HepG2 (cell line): Measurements from ENCODE around the gene IL27RA. TPM values are rescaled to one million over a fixed set of nuclear protein-coding genes. Genes with fewer than 3 reads are reported as not detected.

Source experiments
- ARID4A ChIP-seq: sonication (generic); formaldehyde crosslinking; IDR thresholded peaks from 2 replicates; pipeline ENCODE4 v1.5.0; 2020; ENCODE audit warnings: mild to moderate bottlenecking, missing genetic modification reagents, borderline replicate concordance
- CCAR2 ChIP-seq: fragments of 200-400 bp; formaldehyde crosslinking; optimal IDR thresholded peaks from 2 replicates; pipeline ENCODE3; 2018; ENCODE audit warnings: low read depth, mild to moderate bottlenecking, low read length, moderate library complexity
- ELK4 ChIP-seq: sonication (generic); formaldehyde crosslinking; IDR thresholded peaks from 2 replicates; pipeline ENCODE4 v1.9.0; 2021; ENCODE audit warnings: missing genetic modification reagents, borderline replicate concordance
- HDAC1 ChIP-seq: sonication (generic); formaldehyde crosslinking; IDR thresholded peaks from 2 replicates; pipeline ENCODE4 v1.5.1; 2020; ENCODE audit warnings: mild to moderate bottlenecking, missing genetic modification reagents
- HMGXB4 ChIP-seq, 2 experiments: sonication (generic) in 1 of 2; formaldehyde crosslinking in 1 of 2; IDR thresholded peaks; 2 replicates each; pipeline versions ENCODE4 v1.4.0 to v1.6.1; 2018 to 2020; ENCODE audit warnings: missing genetic modification reagents in 2 of 2, borderline replicate concordance in 1 of 2, low read depth in 1 of 2, mild to moderate bottlenecking in 1 of 2, missing biosample characterization in 1 of 2
- HNRNPH1 ChIP-seq: fragments of 200-400 bp; formaldehyde crosslinking; optimal IDR thresholded peaks from 2 replicates; pipeline ENCODE3; 2017; ENCODE audit warnings: mild to moderate bottlenecking, low read depth, low read length
- MEF2D ChIP-seq: sonication (generic); formaldehyde crosslinking; IDR thresholded peaks from 2 replicates; pipeline ENCODE4 v1.5.1; 2020; ENCODE audit warnings: mild to moderate bottlenecking, missing genetic modification reagents
- MXD4 ChIP-seq: IDR thresholded peaks from 2 replicates; pipeline ENCODE4 v1.6.1; 2016; ENCODE audit warnings: mild to moderate bottlenecking, missing biosample characterization, missing genetic modification reagents
- POLR2A ChIP-seq, 2 experiments: IDR thresholded peaks; 2 replicates each; pipeline ENCODE4 v1.6.1; 2011; ENCODE audit warnings: low read depth in 2 of 2, low read length in 2 of 2, mild to moderate bottlenecking in 1 of 2, moderate library complexity in 1 of 2; ENCODE audit not compliant: insufficient read depth in 1 of 2
- RBFOX2 ChIP-seq: fragments of 200-400 bp; formaldehyde crosslinking; IDR thresholded peaks from 2 replicates; pipeline ENCODE4 v1.6.1; 2017; ENCODE audit warnings: low read depth, mild to moderate bottlenecking, low read length
- RBM39 ChIP-seq: fragments of 200-400 bp; formaldehyde crosslinking; IDR thresholded peaks from one replicate; pipeline ENCODE4 v1.6.1; 2018; ENCODE audit warnings: antibody characterized with exemption, mild to moderate bottlenecking, low read depth, low read length; ENCODE audit not compliant: poor library complexity, severe bottlenecking
- ZBTB3 ChIP-seq: sonication (generic); formaldehyde crosslinking; IDR thresholded peaks from 2 replicates; pipeline ENCODE4 v1.4.0; 2020; ENCODE audit warnings: low read depth, mild to moderate bottlenecking, moderate library complexity, missing genetic modification reagents, borderline replicate concordance
- ZFP90 ChIP-seq: sonication (generic); formaldehyde crosslinking; IDR thresholded peaks from 2 replicates; pipeline ENCODE4 v1.8.0; 2022; ENCODE audit warnings: missing genetic modification reagents, mild to moderate bottlenecking, inconsistent platforms, borderline replicate concordance
- ZNF121 ChIP-seq: sonication (generic); formaldehyde crosslinking; IDR thresholded peaks from 2 replicates; pipeline ENCODE4 v1.5.0; 2020; ENCODE audit warnings: mild to moderate bottlenecking, missing genetic modification reagents
- ZNF160 ChIP-seq: sonication (generic); formaldehyde crosslinking; IDR thresholded peaks from 2 replicates; pipeline ENCODE4 v1.8.0; 2022; ENCODE audit warnings: mild to moderate bottlenecking, inconsistent platforms, missing genetic modification reagents
- ZNF230 ChIP-seq: sonication (generic); formaldehyde crosslinking; IDR thresholded peaks from 2 replicates; pipeline ENCODE4 v1.4.0; 2020; ENCODE audit warnings: mild to moderate bottlenecking, missing genetic modification reagents
- ZNF333 ChIP-seq: sonication (generic); formaldehyde crosslinking; IDR thresholded peaks from 2 replicates; pipeline ENCODE4 v1.4.0; 2020; ENCODE audit warnings: mild to moderate bottlenecking, missing genetic modification reagents, borderline replicate concordance
- ZNF572 ChIP-seq: sonication (generic); formaldehyde crosslinking; IDR thresholded peaks from 2 replicates; pipeline ENCODE4 v1.5.1; 2020; ENCODE audit warnings: mild to moderate bottlenecking, missing genetic modification reagents
- ZNF589 ChIP-seq: sonication (generic); formaldehyde crosslinking; conservative IDR thresholded peaks from 2 replicates; pipeline ENCODE4 v1.8.0; 2022; ENCODE audit warnings: mild to moderate bottlenecking, moderate library complexity, missing genetic modification reagents
- ZNF629 ChIP-seq: sonication (generic); formaldehyde crosslinking; conservative IDR thresholded peaks from 2 replicates; pipeline ENCODE4 v1.5.0; 2020; ENCODE audit warnings: missing genetic modification reagents
- ZSCAN21 ChIP-seq: sonication (generic); formaldehyde crosslinking; IDR thresholded peaks from 2 replicates; pipeline ENCODE4 v1.8.0; 2022; ENCODE audit warnings: mild to moderate bottlenecking, missing genetic modification reagents, moderate library complexity, borderline replicate concordance
- polyA plus RNA-seq, 8 experiments: library from polyadenylated mRNA; depleted of rRNA in 3 of 8; stranded (reverse) in 7 of 8; unstranded in 1 of 8; fragments of >200 nt; fragmentation: Illumina TruSeq in 4 of 8; extraction: Trizol in 4 of 8; gene quantifications; 2 replicates each; pipeline versions ENCODE4 v1.2.1 to v1.2.3, GENCODE V29; 2011 to 2016; ENCODE audit warnings: low read depth in 4 of 8, missing spikeins in 1 of 8, mixed read lengths in 1 of 8; ENCODE audit not compliant: insufficient read depth in 1 of 8
- total RNA-seq, 5 experiments: library from RNA; depleted of rRNA; stranded (reverse); fragments of >200 nt; fragmentation: Illumina TruSeq; extraction: Trizol; gene quantifications; 2 replicates each; pipeline ENCODE4 v1.2.3, GENCODE V29; 2016; ENCODE audit warnings: low read depth in 1 of 5

The IL27RA gene
- total and polyA plus RNA-seq, 2 of the 13 experiments (the other 11 are each of a cell fraction or from before 2014, with no cell fraction given): 3.5 to 8.1 TPM

GRCh38 chr19:14061751-14062557 is 30.4 kb downstream of the IL27RA start, which contains the start of gene PALM3 (continued):
- TF ChIP-seq CCAR2 (no peak), ZNF121 (peak; percentile 97), ZNF230 (CRISPR knock-in tag) (no peak), RBM39 (peak; percentile 70), RBFOX2 (peak; percentile 54; the same call in 1 of the 2 replicates), MXD4 (0 out of 2 replicates have a peak, but pooled peaks have one; percentile 3), ZSCAN21 (CRISPR knock-in tag) (0 out of 2 replicates have a peak, but pooled peaks have one; percentile 13), HDAC1 (CRISPR knock-in tag) (0 out of 2 replicates have a peak, but pooled peaks have one; percentile 1), ZNF160 (CRISPR knock-in tag) (no peak), ZNF333 (CRISPR knock-in tag) (0 out of 2 replicates have a peak, but pooled peaks have one; percentile 33), ZNF589 (CRISPR knock-in tag) (no peak), POLR2A (IDR thresholded peaks at IDR 0.05; ENCODE audit: insufficient read depth in 1 of 2, low read depth in 2 of 2, low read length in 2 of 2) (0 out of 4 replicates have a peak, but pooled peaks of 1 of the 2 experiments have one; percentile 47), ZNF629 (CRISPR knock-in tag) (no peak), ZFP90 (no peak), HNRNPH1 (no peak), ZBTB3 (CRISPR knock-in tag) (no peak), ARID4A (0 out of 2 replicates have a peak, but pooled peaks have one; percentile 4), ELK4 (CRISPR knock-in tag) (no peak), HMGXB4 (CRISPR knock-in tag; IDR thresholded peaks at IDR 0.05; ENCODE audit: borderline replicate concordance in 1 of 2, low read depth in 1 of 2) (peak in 1 of 2 experiments; percentile 46; a peak in 1 of 4 replicates), ZNF572 (CRISPR knock-in tag) (0 out of 2 replicates have a peak, but pooled peaks have one; percentile 35), MEF2D (CRISPR knock-in tag) (peak; percentile 53; the same call in 1 of the 2 replicates)
